C4-2B (cell line): ENCODE results near the gene SCN8A.

Experiments used
- ZFX ChIP-seq: fragments of 450-650 bp; IDR thresholded peaks from 2 replicates; pipeline ENCODE4 v1.6.1; 2017
- TF ChIP-seq, protein P1 (sequence below): fragments of 450-650 bp; conservative IDR thresholded peaks from 2 replicates; pipeline ENCODE4 v1.5.1; 2017; ENCODE audit warnings: mild to moderate bottlenecking

DNA sequence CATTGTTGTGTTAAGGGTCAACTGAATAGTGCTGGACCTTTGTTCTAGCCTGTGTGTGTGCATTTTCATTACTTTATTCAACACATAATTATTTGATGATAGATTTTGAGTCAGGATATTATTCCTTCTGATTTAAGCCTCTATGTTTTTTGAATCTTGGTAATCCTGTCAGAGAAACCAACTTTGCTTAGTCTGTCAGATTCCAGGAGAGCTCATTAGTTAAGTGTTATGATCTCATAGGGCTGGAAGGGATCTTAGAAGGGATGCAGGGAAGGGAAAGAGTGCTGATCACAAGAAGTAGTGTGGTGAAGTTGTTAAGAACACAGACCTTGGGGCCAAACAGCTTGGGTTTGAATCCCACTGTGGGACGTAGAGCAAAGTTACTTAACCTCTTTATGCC is 52.9 kb downstream of the SCN8A start:
- TF ChIP-seq, protein P1, sequence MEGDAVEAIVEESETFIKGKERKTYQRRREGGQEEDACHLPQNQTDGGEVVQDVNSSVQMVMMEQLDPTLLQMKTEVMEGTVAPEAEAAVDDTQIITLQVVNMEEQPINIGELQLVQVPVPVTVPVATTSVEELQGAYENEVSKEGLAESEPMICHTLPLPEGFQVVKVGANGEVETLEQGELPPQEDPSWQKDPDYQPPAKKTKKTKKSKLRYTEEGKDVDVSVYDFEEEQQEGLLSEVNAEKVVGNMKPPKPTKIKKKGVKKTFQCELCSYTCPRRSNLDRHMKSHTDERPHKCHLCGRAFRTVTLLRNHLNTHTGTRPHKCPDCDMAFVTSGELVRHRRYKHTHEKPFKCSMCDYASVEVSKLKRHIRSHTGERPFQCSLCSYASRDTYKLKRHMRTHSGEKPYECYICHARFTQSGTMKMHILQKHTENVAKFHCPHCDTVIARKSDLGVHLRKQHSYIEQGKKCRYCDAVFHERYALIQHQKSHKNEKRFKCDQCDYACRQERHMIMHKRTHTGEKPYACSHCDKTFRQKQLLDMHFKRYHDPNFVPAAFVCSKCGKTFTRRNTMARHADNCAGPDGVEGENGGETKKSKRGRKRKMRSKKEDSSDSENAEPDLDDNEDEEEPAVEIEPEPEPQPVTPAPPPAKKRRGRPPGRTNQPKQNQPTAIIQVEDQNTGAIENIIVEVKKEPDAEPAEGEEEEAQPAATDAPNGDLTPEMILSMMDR: no peak
- no peak for TF ChIP-seq ZFX
